Measurements from ENCODE around the gene EPB42. TPM values are rescaled to one million over a fixed set of nuclear protein-coding genes. Genes with fewer than 3 reads are reported as not detected.
"Not testable (repeated sequence)": the region's sequence is repeated elsewhere in the genome, so short reads cannot be mapped to it uniquely, and the experiment has no call there.

The EPB42 gene
- total RNA-seq, 1 donor from 2014 or later = not detected

- intact Hi-C loops (cut with DNase I) = no loop called here
- no peak for DNase-seq
- H3K4me3 ChIP-seq = no peak overlapping the region
- H3K9me3 ChIP-seq = no peaks in the 10 kb centered on the region
- H3K27me3 ChIP-seq (ENCODE audit: low read depth) = no peaks in the 10 kb centered on the region
- ATAC-seq = no peak
- peaks cover 60% of the 10 kb centered on the region for H3K36me3 ChIP-seq
- peak; percentile 62 for TF ChIP-seq CTCF (IDR thresholded peaks at IDR 0.05)
- H3K27ac ChIP-seq = no peak overlapping the region
- peaks cover 28% of the 10 kb centered on the region for H3K4me1 ChIP-seq
Measured at GRCh38 chr15:43187544-43188155, 33.2 kb downstream of the EPB42 start.

DNA sequence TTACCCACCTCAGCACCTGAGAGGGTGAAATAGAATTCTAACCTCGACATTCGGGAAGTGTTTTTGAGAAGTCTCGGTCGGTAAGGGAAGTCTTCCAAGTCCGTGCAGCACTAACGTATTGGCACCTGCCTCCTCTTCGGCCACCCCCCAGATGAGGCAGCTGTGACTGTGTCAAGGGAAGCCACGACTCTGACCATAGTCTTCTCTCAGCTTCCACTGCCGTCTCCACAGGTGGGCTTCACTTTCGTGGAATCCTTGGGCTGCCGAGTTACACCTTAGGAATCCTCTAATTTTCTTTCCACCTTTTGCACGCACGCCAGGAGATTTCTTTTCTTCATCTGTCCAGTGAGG is 34.8 kb downstream of the EPB42 start:
- Histone ChIP-seq H3K36me3 (peaks cover 60% of the 10 kb centered on the region), H3K4me3 (peak overlapping the region; percentile 90), H3K9me3 (no peaks in the 10 kb centered on the region), H3K27me3 (ENCODE audit: low read depth) (no peaks in the 10 kb centered on the region), H3K4me1 (peaks cover 28% of the 10 kb centered on the region), H3K27ac (peak overlapping the region; percentile 94)
- intact Hi-C loops (cut with DNase I) = no loop called here
- DNase-seq (no peak), ATAC-seq (peak; percentile 21 to 41)
- TF ChIP-seq CTCF (IDR thresholded peaks at IDR 0.05) = no peak

GRCh38 chr15:43185157-43186002 is 35.4 kb downstream of the EPB42 start, which contains the start of gene CCNDBP1:
CCNDBP1 (plus strand) TSS chr15:43185403; CDS start chr15:43185499, 96 bp downstream.
- Histone ChIP-seq H3K9me3 (no peaks in the 10 kb centered on the region), H3K4me1 (peaks cover 28% of the 10 kb centered on the region), H3K27me3 (ENCODE audit: low read depth) (no peaks in the 10 kb centered on the region), H3K4me3 (peak within 1 kb of the TSS; percentile 90), H3K36me3 (peaks cover 54% of the 10 kb centered on the region), H3K27ac (peak within 1 kb of the TSS; percentile 94)
- peak; percentile 99 for DNase-seq
- intact Hi-C loops (cut with DNase I) = no loop called here
- peak; percentile 99 for ATAC-seq
- peak; percentile 33 for TF ChIP-seq CTCF (IDR thresholded peaks at IDR 0.05)

DNA sequence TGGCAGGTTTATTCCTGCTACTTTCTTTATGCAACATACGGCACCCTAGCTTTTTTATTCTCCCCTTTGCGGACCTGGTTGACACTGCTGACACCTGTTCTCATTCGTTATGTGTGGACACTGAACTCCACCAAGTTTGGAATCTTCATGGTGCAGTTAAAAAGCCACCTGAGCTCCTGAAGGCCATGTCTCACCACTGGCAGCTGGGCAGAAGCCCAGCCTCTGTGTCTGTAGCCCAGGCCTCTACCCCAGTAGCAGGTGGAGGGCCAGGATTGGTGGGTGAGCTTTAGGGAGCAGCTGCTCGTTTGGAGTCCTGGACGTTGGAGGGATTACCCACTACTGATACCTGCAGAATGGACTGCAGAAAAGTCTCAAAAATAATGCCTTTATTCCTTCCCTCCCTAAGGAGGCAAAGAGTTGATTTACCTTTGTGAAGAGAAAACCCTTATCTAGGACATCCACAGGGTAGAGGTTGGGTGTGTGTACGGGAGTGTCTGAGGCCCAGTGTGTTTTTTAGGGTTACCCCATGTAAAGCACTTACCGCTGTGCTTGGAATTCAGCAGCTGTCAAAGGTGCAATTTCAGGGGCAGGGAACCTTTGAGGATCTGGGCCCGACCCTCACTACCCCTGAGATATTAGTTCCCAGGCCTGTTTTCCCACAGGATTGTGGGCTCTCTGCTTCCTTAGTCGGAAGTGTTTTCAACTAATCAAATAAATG is 36.3 kb downstream of the EPB42 start:
- Histone ChIP-seq H3K4me1 (peaks cover 28% of the 10 kb centered on the region), H3K27me3 (ENCODE audit: low read depth) (no peaks in the 10 kb centered on the region), H3K9me3 (no peaks in the 10 kb centered on the region), H3K4me3 (peak overlapping the region; percentile 90), H3K36me3 (peaks cover 54% of the 10 kb centered on the region), H3K27ac (peak overlapping the region; percentile 94)
- no peak for DNase-seq
- intact Hi-C loops (cut with DNase I) = no loop called here
- ATAC-seq = no peak
- TF ChIP-seq CTCF (IDR thresholded peaks at IDR 0.05) = no peak

- H3K36me3 ChIP-seq = peaks cover 57% of the 10 kb centered on the region
- ATAC-seq (no peak), DNase-seq (no peak)
- no peak for TF ChIP-seq CTCF (IDR thresholded peaks at IDR 0.05)
- H3K4me3 ChIP-seq = no peak overlapping the region
- intact Hi-C loops (cut with DNase I) = no loop called here
- H3K4me1 ChIP-seq = peaks cover 22% of the 10 kb centered on the region
- no peaks in the 10 kb centered on the region for H3K9me3 ChIP-seq
- no peaks in the 10 kb centered on the region for H3K27me3 ChIP-seq (ENCODE audit: low read depth)
- H3K27ac ChIP-seq = no peak overlapping the region
Measured at GRCh38 chr15:43183270-43183669, 37.5 kb downstream of the EPB42 start.

- H3K27me3 ChIP-seq (ENCODE audit: low read depth); ATAC-seq; DNase-seq; H3K9me3 ChIP-seq; H3K4me1 ChIP-seq; intact Hi-C loops (cut with DNase I); H3K4me3 ChIP-seq; H3K27ac ChIP-seq: not testable (repeated sequence)
- H3K36me3 ChIP-seq = peaks cover 60% of the 10 kb centered on the region
Measured at GRCh38 chr15:43177147-43177546, 43.7 kb downstream of the EPB42 start.

- H3K27ac ChIP-seq; H3K4me1 ChIP-seq; H3K4me3 ChIP-seq; H3K9me3 ChIP-seq; ATAC-seq; intact Hi-C loops (cut with DNase I); DNase-seq; H3K27me3 ChIP-seq (ENCODE audit: low read depth): not testable (repeated sequence)
- peaks cover 61% of the 10 kb centered on the region for H3K36me3 ChIP-seq
Measured at GRCh38 chr15:43175656-43176309, 45.0 kb downstream of the EPB42 start.

Data from lower lobe of right lung (tissue), 2 donors.